K562 (cell line): Measurements from ENCODE around the gene SRGN. TPM values are rescaled to one million over a fixed set of nuclear protein-coding genes. Genes with fewer than 3 reads are reported as not detected.

Source experiments
- ATAC-seq: fragments of 200-7000 bp; cut with Tn5 transposase; 3 replicates; pipeline ENCODE4 v1.9.1; 2020; ENCODE audit warnings: moderate library complexity
- BruUV-seq: library from RNA; stranded (reverse); fragments of 400-500 nt; replicated peaks from 2 replicates; lab custom pipeline; 2021; lab: Mats Ljungman, UMichigan
- CTCF ChIA-PET: fragments of 300-600 bp; formaldehyde crosslinking; extraction: SDS; loops from one replicate; lab custom pipeline; 2021; ENCODE audit warnings: low intra/inter-chr PET ratio; lab: Yijun Ruan, JAX
- POLR2A ChIA-PET: fragments of 300-600, 350-650 bp; sonication (Branson Sonifier 250); formaldehyde crosslinking; extraction: SDS; loops from one replicate; lab custom pipeline; 2021; ENCODE audit warnings: antibody characterized with exemption, inconsistent platforms; lab: Yijun Ruan, JAX
- DNase-seq, 4 experiments: peaks; one replicate each; pipeline versions ENCODE4 v3.0.0 to v3.0.0-alpha.2; 2011 to 2018; ENCODE audit warnings: low spot score in 3 of 4, mixed read lengths in 3 of 4; ENCODE audit errors: extremely low read depth in 1 of 4
- FAIRE-seq: peaks from 2 replicates; lab custom pipeline; 2011; peaks lifted over from hg19 to GRCh38; lab: Jason Lieb, UNC
- H2AFZ ChIP-seq: 2 replicates; pipeline ENCODE4 v1.6.0; 2011; ENCODE audit warnings: low read depth, low read length, control low read depth, inconsistent platforms
- H3K27ac ChIP-seq: fragments of 200-600 bp; 3 replicates; pipeline ENCODE4 v1.8.0; 2011; ENCODE audit warnings: low read depth, mild to moderate bottlenecking, control low read depth, inconsistent platforms, low read length, moderate library complexity, mixed read lengths; ENCODE audit errors: extremely low read depth
- H3K27me3 ChIP-seq, 2 experiments: fragments of 300-600 bp in 1 of 2; 2 replicates in 1 of 2; 3 replicates in 1 of 2; pipeline versions ENCODE4 v1.6.0 to v1.8.0; 2011; ENCODE audit warnings: inconsistent platforms in 2 of 2, low read length in 2 of 2, mild to moderate bottlenecking in 1 of 2, mixed read lengths in 1 of 2, moderate library complexity in 1 of 2; ENCODE audit not compliant: control insufficient read depth in 2 of 2, insufficient read depth in 2 of 2
- H3K36me3 ChIP-seq: fragments of 300-600 bp; 3 replicates; pipeline ENCODE4 v1.8.0; 2011; ENCODE audit warnings: mild to moderate bottlenecking, low read length, inconsistent platforms; ENCODE audit not compliant: control insufficient read depth, insufficient read depth
- H3K4me1 ChIP-seq, 2 experiments: fragments of 200-600 bp in 1 of 2; replicated peaks in 1 of 2; 2 replicates in 1 of 2; 3 replicates in 1 of 2; pipeline versions ENCODE4 v1.5.1 to v1.8.0; 2011; ENCODE audit warnings: inconsistent platforms in 2 of 2, low read length in 2 of 2, mild to moderate bottlenecking in 1 of 2, mixed read lengths in 1 of 2, moderate library complexity in 1 of 2; ENCODE audit not compliant: control insufficient read depth in 2 of 2, insufficient read depth in 2 of 2
- H3K4me2 ChIP-seq: 2 replicates; pipeline ENCODE4 v1.6.1; 2011; ENCODE audit warnings: low read length, control low read depth, inconsistent platforms, mixed read lengths; ENCODE audit not compliant: insufficient read depth
- H3K4me3 ChIP-seq: fragments of 200-600 bp; sonication (generic), shearing (Covaris generic); 2 replicates; pipeline ENCODE4 v1.5.1; 2016; ENCODE audit warnings: control low read depth, inconsistent platforms
- H3K79me2 ChIP-seq: fragments of 200-600 bp; 3 replicates; pipeline ENCODE4 v1.8.0; 2011; ENCODE audit warnings: low read length, inconsistent platforms; ENCODE audit not compliant: control insufficient read depth, insufficient read depth
- H3K9ac ChIP-seq, 2 experiments: 2 replicates each; pipeline versions ENCODE4 v1.6.0 to v1.6.1; 2011; ENCODE audit warnings: low read depth in 2 of 2, low read length in 2 of 2, control low read depth in 1 of 2, inconsistent platforms in 1 of 2, mild to moderate bottlenecking in 1 of 2, mixed read lengths in 1 of 2; ENCODE audit not compliant: insufficient read depth in 1 of 2
- H3K9me1 ChIP-seq: one replicate; pipeline ENCODE4 v1.6.0; 2011; ENCODE audit warnings: inconsistent platforms, mild to moderate bottlenecking, low read length, moderate library complexity; ENCODE audit not compliant: control insufficient read depth, insufficient read depth
- H3K9me3 ChIP-seq: replicated peaks from 2 replicates; pipeline ENCODE4 v1.5.1; 2011; ENCODE audit warnings: low read depth, low read length, inconsistent platforms; ENCODE audit not compliant: control insufficient read depth, insufficient read depth
- H4K20me1 ChIP-seq: replicated peaks from 2 replicates; pipeline ENCODE4 v1.6.1; 2011; ENCODE audit warnings: low read length, inconsistent platforms, mixed read lengths; ENCODE audit not compliant: control insufficient read depth, insufficient read depth
- ARID1B ChIP-seq: fragments of 450-650 bp; IDR thresholded peaks from 2 replicates; pipeline ENCODE4 v1.6.1; 2016; ENCODE audit warnings: antibody characterized with exemption, mild to moderate bottlenecking, inconsistent platforms
- ARID3B ChIP-seq: fragments of 250-450 bp; sonication (Bioruptor Pico); IDR thresholded peaks from 2 replicates; pipeline ENCODE4 v1.4.0; 2020; ENCODE audit warnings: borderline replicate concordance
- CTCFL ChIP-seq: IDR thresholded peaks from 2 replicates; pipeline ENCODE4 v1.6.1; 2011; ENCODE audit warnings: borderline replicate concordance, low read depth, mild to moderate bottlenecking, moderate library complexity, low read length; ENCODE audit not compliant: insufficient read depth, poor library complexity, severe bottlenecking
- FIP1L1 ChIP-seq: fragments of 200-400 bp; formaldehyde crosslinking; IDR thresholded peaks from 2 replicates; pipeline ENCODE4 v1.6.1; 2018; ENCODE audit warnings: mild to moderate bottlenecking, low read depth, low read length; ENCODE audit not compliant: poor library complexity, severe bottlenecking
- GMEB1 ChIP-seq: fragments of 250-450 bp; sonication (Bioruptor Pico); IDR thresholded peaks from 2 replicates; pipeline ENCODE4 v1.4.0; 2020; ENCODE audit warnings: mild to moderate bottlenecking
- YBX1 ChIP-seq: fragments of 450-650 bp; IDR thresholded peaks from 2 replicates; pipeline ENCODE4 v1.7.1; 2016; ENCODE audit warnings: mild to moderate bottlenecking
- ZNF175 ChIP-seq: fragments of 200-800 bp; sonication (Bioruptor generic); IDR thresholded peaks from 2 replicates; pipeline ENCODE4 v1.6.1; 2016; ENCODE audit warnings: low read depth, mild to moderate bottlenecking, missing genetic modification characterization, missing compliant biosample characterization
- ZNF431 ChIP-seq: sonication (generic); formaldehyde crosslinking; IDR thresholded peaks from 2 replicates; pipeline ENCODE4 v1.8.0; 2022; ENCODE audit warnings: mild to moderate bottlenecking, missing genetic modification reagents
- WGBS: fragments of 100-300 bp; shearing (Covaris generic); methylation state at CpG from one replicate; pipeline ENCODE4 v1.1.6; 2016; ENCODE audit warnings: low coverage, mixed read lengths; ENCODE audit not compliant: insufficient coverage; ENCODE audit errors: missing lambda C conversion rate; 5-methylcytosine and 5-hydroxymethylcytosine counted together
- in situ Hi-C: fragments of 300-500 bp; cut with MboI; formaldehyde crosslinking; loops from 4 replicates; pipeline ENCODE4 v1.15.0; 2018; ENCODE audit warnings: inconsistent platforms, mixed read lengths
- intact Hi-C: fragments of 100-400 bp; cut with micrococcal nuclease; formaldehyde crosslinking; loops from 2 replicates; pipeline ENCODE4 v1.14.2; 2022
- polyA plus RNA-seq, 8 experiments: library from polyadenylated mRNA; depleted of rRNA in 4 of 8; stranded (reverse) in 5 of 8; unstranded in 3 of 8; fragments of >200 nt; fragmentation: Nextera tagmentation in 2 of 8; fragmentation: Illumina TruSeq in 1 of 8; extraction: Ambion mirVana in 2 of 8; extraction: Trizol in 1 of 8; gene quantifications; 2 replicates each; pipeline versions ENCODE4 v1.2.1 to v1.2.3, GENCODE V29; 2011 to 2014; ENCODE audit warnings: inconsistent platforms in 1 of 8, missing spikeins in 1 of 8
- total RNA-seq, 7 experiments: library from RNA; depleted of rRNA in 6 of 7; stranded (reverse); fragments of >200 nt in 6 of 7; fragmentation: Illumina TruSeq in 2 of 7; extraction: Trizol in 2 of 7; gene quantifications; 2 replicates each; pipeline versions ENCODE4 v1.2.1 to v1.2.3, GENCODE V29; 2011 to 2021; ENCODE audit warnings: low replicate concordance in 1 of 7
- TF ChIP-seq, protein P1 (sequence below), 2 experiments: IDR thresholded peaks; 2 replicates each; pipeline ENCODE4 v1.6.1; 2011; ENCODE audit warnings: borderline replicate concordance in 1 of 2, control low read depth in 1 of 2, low read depth in 1 of 2, low read length in 1 of 2, mild to moderate bottlenecking in 1 of 2, mixed read lengths in 1 of 2, moderate library complexity in 1 of 2; ENCODE audit not compliant: insufficient read depth in 1 of 2, insufficient read length in 1 of 2, poor library complexity in 1 of 2, severe bottlenecking in 1 of 2; ENCODE audit errors: extremely low read depth in 1 of 2

Gene SRGN
- total and polyA plus RNA-seq, 9 of the 15 experiments (the other 6 are each of a cell fraction or from before 2014, with no cell fraction given), result 136 to 304 (median 180) TPM

- H3K4me3 ChIP-seq, result no peak overlapping the region
- BruUV-seq, result no TSS peak
- no peak overlapping the region for H3K4me2 ChIP-seq
- no peak overlapping the region for H3K27ac ChIP-seq
- peaks cover 13% of the 10 kb centered on the region; the same call in 2 of the 3 replicates for H3K79me2 ChIP-seq
- CTCF ChIA-PET, result no interaction called here
- H3K9me1 ChIP-seq, result peaks cover 4% of the 10 kb centered on the region
- H3K36me3 ChIP-seq, result peaks cover 51% of the 10 kb centered on the region
- no peak for TF ChIP-seq YBX1
- TF ChIP-seq GMEB1 (CRISPR knock-in tag), result no peak
- no peak for TF ChIP-seq CTCFL
- no peak for TF ChIP-seq ZNF431
- TF ChIP-seq, protein P1, sequence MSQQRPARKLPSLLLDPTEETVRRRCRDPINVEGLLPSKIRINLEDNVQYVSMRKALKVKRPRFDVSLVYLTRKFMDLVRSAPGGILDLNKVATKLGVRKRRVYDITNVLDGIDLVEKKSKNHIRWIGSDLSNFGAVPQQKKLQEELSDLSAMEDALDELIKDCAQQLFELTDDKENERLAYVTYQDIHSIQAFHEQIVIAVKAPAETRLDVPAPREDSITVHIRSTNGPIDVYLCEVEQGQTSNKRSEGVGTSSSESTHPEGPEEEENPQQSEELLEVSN (IDR thresholded peaks at IDR 0.05; ENCODE audit: borderline replicate concordance in 1 of 2, extremely low read depth in 1 of 2, insufficient read depth in 1 of 2, insufficient read length in 1 of 2, low read depth in 1 of 2, low read length in 1 of 2, poor library complexity in 1 of 2, severe bottlenecking in 1 of 2), result no peak
- TF ChIP-seq ZNF175 (CRISPR knock-in tag), result no peak
- no peak for TF ChIP-seq ARID3B
- no peak for TF ChIP-seq FIP1L1
- TF ChIP-seq ARID1B, result no peak
- no peaks in the 10 kb centered on the region; the same call in 1 of the 2 replicates for H4K20me1 ChIP-seq
- in situ Hi-C loops, result no loop called here
- POLR2A ChIA-PET, result interaction anchor here (0.8 kb wide), 2 partner anchors 8 to 210 kb away, joined by 3 to 4 read pairs; no protein-coding TSS in a partner anchor
- ATAC-seq (no peak), FAIRE-seq (no peak), DNase-seq (no peak)
- H3K9ac ChIP-seq, result no peak overlapping the region
- no peaks in the 10 kb centered on the region for H3K9me3 ChIP-seq
- WGBS, result 92% methylated on average over 7 of the region's 7 CpGs
- H3K4me1 ChIP-seq, result peaks cover 0 to 4% of the 10 kb centered on the region in 2 experiments; a peak in 2 of 5 replicates
- intact Hi-C loops, result no loop called here
- H2AFZ ChIP-seq, result no peak overlapping the region
- H3K27me3 ChIP-seq, result no peaks in the 10 kb centered on the region
These were observed 15.9 kb downstream of the SRGN start for GRCh38 chr10:69103784-69104183.
